ENCODE results near the gene GNE.

GRCh38 chr9:36275060-36275459, 16.8 kb upstream of the GNE start:
- no peak for TF ChIP-seq CTCF (IDR thresholded peaks at IDR 0.05)
- no peak for TF ChIP-seq ZNF512 (CRISPR knock-in tag; IDR thresholded peaks at IDR 0.05; ENCODE audit: borderline replicate concordance)
- TF ChIP-seq ZNF416 (CRISPR knock-in tag; IDR thresholded peaks at IDR 0.05), result no peak
- TF ChIP-seq ESRRA (CRISPR knock-in tag; IDR thresholded peaks at IDR 0.05; ENCODE audit: borderline replicate concordance), result no peak
- no peak for TF ChIP-seq ETV6 (CRISPR knock-in tag; IDR thresholded peaks at IDR 0.05)
- TF ChIP-seq, protein P1, sequence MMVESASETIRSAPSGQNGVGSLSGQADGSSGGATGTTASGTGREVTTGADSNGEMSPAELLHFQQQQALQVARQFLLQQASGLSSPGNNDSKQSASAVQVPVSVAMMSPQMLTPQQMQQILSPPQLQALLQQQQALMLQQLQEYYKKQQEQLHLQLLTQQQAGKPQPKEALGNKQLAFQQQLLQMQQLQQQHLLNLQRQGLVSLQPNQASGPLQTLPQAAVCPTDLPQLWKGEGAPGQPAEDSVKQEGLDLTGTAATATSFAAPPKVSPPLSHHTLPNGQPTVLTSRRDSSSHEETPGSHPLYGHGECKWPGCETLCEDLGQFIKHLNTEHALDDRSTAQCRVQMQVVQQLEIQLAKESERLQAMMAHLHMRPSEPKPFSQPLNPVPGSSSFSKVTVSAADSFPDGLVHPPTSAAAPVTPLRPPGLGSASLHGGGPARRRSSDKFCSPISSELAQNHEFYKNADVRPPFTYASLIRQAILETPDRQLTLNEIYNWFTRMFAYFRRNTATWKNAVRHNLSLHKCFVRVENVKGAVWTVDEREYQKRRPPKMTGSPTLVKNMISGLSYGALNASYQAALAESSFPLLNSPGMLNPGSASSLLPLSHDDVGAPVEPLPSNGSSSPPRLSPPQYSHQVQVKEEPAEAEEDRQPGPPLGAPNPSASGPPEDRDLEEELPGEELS (CRISPR knock-in tag; IDR thresholded peaks at IDR 0.05), result no peak
- TF ChIP-seq TP53 (CRISPR knock-in tag; IDR thresholded peaks at IDR 0.05), result no peak
- TF ChIP-seq CREB1 (CRISPR knock-in tag; IDR thresholded peaks at IDR 0.05), result no peak
- TF ChIP-seq USF2 (CRISPR knock-in tag; IDR thresholded peaks at IDR 0.05), result no peak
- no peak for TF ChIP-seq ZNF423 (CRISPR knock-in tag; IDR thresholded peaks at IDR 0.05)
- no peak for TF ChIP-seq MLX (CRISPR knock-in tag; IDR thresholded peaks at IDR 0.05)
